SHP77 treated with DMSO at 0.1 percent for 48 hours (cell line): ENCODE data around the gene GGTLC1.
"Not testable (repeated sequence)": the region's sequence is repeated elsewhere in the genome, so short reads cannot be mapped to it uniquely, and the experiment has no call there.

Source experiments
- DNase-seq: peaks from one replicate; lab custom pipeline; 2025; lab: John Stamatoyannopoulos, UW

The GGTLC1 gene

GRCh38 chr20:23988561-23988960, at the start of gene GGTLC1:
Gene GGTLC1, minus strand, starts transcription at chr20:23988779. Its CDS starts 2,168 bp downstream, at chr20:23986611.
- DNase-seq = no peak

GRCh38 chr20:24034820-24035219, 46.2 kb upstream of the GGTLC1 start:
- DNase-seq = no peak

- DNase-seq = no peak
Observed at GRCh38 chr20:24033565-24033964, 45.0 kb upstream of the GGTLC1 start.

- DNase-seq = no peak
Observed at GRCh38 chr20:24033151-24033550, 44.6 kb upstream of the GGTLC1 start.

- no peak for DNase-seq
Observed at GRCh38 chr20:24032400-24032898, 43.9 kb upstream of the GGTLC1 start.

- no peak for DNase-seq
Observed at GRCh38 chr20:24027229-24027628, 38.6 kb upstream of the GGTLC1 start.

- DNase-seq = no peak
Observed at GRCh38 chr20:24022621-24023180, 34.1 kb upstream of the GGTLC1 start.

- no peak for DNase-seq
Observed at GRCh38 chr20:24018796-24019195, 30.2 kb upstream of the GGTLC1 start.

GRCh38 chr20:24017458-24017755, 28.8 kb upstream of the GGTLC1 start:
- DNase-seq = no peak

GRCh38 chr20:24016607-24017457, 28.3 kb upstream of the GGTLC1 start:
- DNase-seq = no peak

- DNase-seq = no peak
Observed at GRCh38 chr20:24013953-24014352, 25.4 kb upstream of the GGTLC1 start.

- DNase-seq = no peak
Observed at GRCh38 chr20:24011282-24011681, 22.7 kb upstream of the GGTLC1 start.

- no peak for DNase-seq
Observed at GRCh38 chr20:24007758-24008157, 19.2 kb upstream of the GGTLC1 start.

- DNase-seq = no peak
Observed at GRCh38 chr20:24007073-24007595, 18.6 kb upstream of the GGTLC1 start.

- no peak for DNase-seq
Observed at GRCh38 chr20:24006626-24007025, 18.0 kb upstream of the GGTLC1 start.

GRCh38 chr20:24004471-24004870, 15.9 kb upstream of the GGTLC1 start:
- DNase-seq = no peak

- no peak for DNase-seq
Observed at GRCh38 chr20:24002896-24003295, 14.3 kb upstream of the GGTLC1 start.

GRCh38 chr20:24001712-24002405, 13.3 kb upstream of the GGTLC1 start:
- DNase-seq = no peak

GRCh38 chr20:23998844-23999243, 10.3 kb upstream of the GGTLC1 start:
- DNase-seq = no peak

- no peak for DNase-seq
Observed at GRCh38 chr20:23998392-23998791, 9.8 kb upstream of the GGTLC1 start.

GRCh38 chr20:23995905-23996666, 7.5 kb upstream of the GGTLC1 start:
- no peak for DNase-seq

- not testable (repeated sequence) for DNase-seq
Observed at GRCh38 chr20:23995291-23995690, 6.7 kb upstream of the GGTLC1 start.
